Natural killer cell (primary cell): ENCODE results near the gene DHRS7B. TPM values are rescaled to one million over a fixed set of nuclear protein-coding genes. Genes with fewer than 3 reads are reported as not detected.
"Not testable (repeated sequence)": the region's sequence is repeated elsewhere in the genome, so short reads cannot be mapped to it uniquely, and the experiment has no call there.

Experiments
- ATAC-seq, 3 donors: fragments of 150-1000 bp in 2 of 3; fragments of 200-7000 bp in 1 of 3; cut with Tn5 transposase; 1 replicate in 1 of 3; 2 replicates in 2 of 3; pipeline ENCODE4 v1.10.0; 2021; ENCODE audit warnings: mild to moderate bottlenecking in 2 of 3, moderate library complexity in 2 of 3
- DNase-seq, 2 donors: peaks; one replicate each; pipeline versions ENCODE4 v3.0.0 to v3.0.0-alpha.2; 2013 to 2021; ENCODE audit warnings: mixed read lengths in 1 of 2
- H3K27ac ChIP-seq: one replicate; pipeline ENCODE4 v1.5.1; 2013; ENCODE audit warnings: mild to moderate bottlenecking, low read length
- H3K27me3 ChIP-seq: one replicate; pipeline ENCODE4 v1.6.1; 2013; ENCODE audit warnings: low read length; ENCODE audit not compliant: control insufficient read depth, insufficient read depth
- H3K36me3 ChIP-seq: one replicate; pipeline ENCODE4 v1.6.1; 2013; ENCODE audit warnings: low read length; ENCODE audit not compliant: control insufficient read depth, insufficient read depth
- H3K4me1 ChIP-seq: one replicate; pipeline ENCODE4 v1.6.1; 2013; ENCODE audit warnings: low read length; ENCODE audit not compliant: control insufficient read depth, insufficient read depth
- H3K4me3 ChIP-seq: one replicate; pipeline ENCODE4 v1.5.1; 2013; ENCODE audit warnings: low read length
- H3K9me3 ChIP-seq: one replicate; pipeline ENCODE4 v1.6.1; 2013; ENCODE audit warnings: low read length; ENCODE audit not compliant: control insufficient read depth, insufficient read depth
- H3K27ac Mint-ChIP-seq, 2 donors: one replicate each; pipeline ENCODE4 v1.8.0; 2022; ENCODE audit warnings: mild to moderate bottlenecking in 2 of 2, mixed read lengths in 2 of 2, moderate library complexity in 1 of 2
- H3K27me3 Mint-ChIP-seq, 2 donors: one replicate each; pipeline ENCODE4 v1.8.0; 2022; ENCODE audit warnings: low read depth in 2 of 2, mixed read lengths in 2 of 2
- H3K36me3 Mint-ChIP-seq: one replicate; pipeline ENCODE4 v1.8.0; 2022; ENCODE audit warnings: mixed read lengths
- H3K4me1 Mint-ChIP-seq, 2 donors: one replicate each; pipeline ENCODE4 v1.8.0; 2022; ENCODE audit warnings: mixed read lengths in 2 of 2
- H3K4me3 Mint-ChIP-seq: one replicate; pipeline ENCODE4 v1.8.0; 2022; ENCODE audit warnings: mild to moderate bottlenecking, moderate library complexity, mixed read lengths
- H3K9me3 Mint-ChIP-seq, 2 donors: one replicate each; pipeline ENCODE4 v1.8.0; 2022; ENCODE audit warnings: mixed read lengths in 2 of 2
- CTCF ChIP-seq: fragments of 200-600 bp; IDR thresholded peaks from one replicate; pipeline ENCODE4 v1.8.0; 2022; ENCODE audit warnings: antibody characterized with exemption
- WGBS: methylation state at CpG from one replicate; pipeline ENCODE4 v1.1.7; 2013; ENCODE audit warnings: missing lambda C conversion rate; ENCODE audit not compliant: insufficient coverage; 5-methylcytosine and 5-hydroxymethylcytosine counted together
- intact Hi-C: fragments of 100-400 bp; cut with micrococcal nuclease; formaldehyde crosslinking; loops from one replicate; pipeline ENCODE4 v1.14.2; 2022
- total RNA-seq, 4 donors: library from RNA; stranded (reverse); fragments of 120-200 nt in 1 of 4; gene quantifications; one replicate each; pipeline versions ENCODE4 v1.2.3 to v1.2.4, GENCODE V29; 2013 to 2022

The DHRS7B gene
- total RNA-seq, 3 donors from 2014 or later (not counting 1 experiment from before 2014, with no cell fraction given): 10.3 to 13.4 (median 11.5) TPM

GRCh38 chr17:21105064-21105894 lies 21.5 kb upstream of the DHRS7B start:
- Mint-ChIP-seq H3K27me3 (peaks cover 0 to 3% of the 10 kb centered on the region in 2 donors), H3K36me3 (no peaks in the 10 kb centered on the region)
- ATAC-seq: no peak

GRCh38 chr17:21106316-21106715 lies 20.4 kb upstream of the DHRS7B start:
- Histone ChIP-seq H3K27ac (no peak overlapping the region), H3K4me1 (no peaks in the 10 kb centered on the region), H3K4me3 (no peak overlapping the region), H3K27me3 (no peaks in the 10 kb centered on the region), H3K36me3 (no peaks in the 10 kb centered on the region), H3K9me3 (no peaks in the 10 kb centered on the region)
- WGBS: 97% methylated on average over 3 of the region's 3 CpGs
- intact Hi-C loops: no loop called here
- ATAC-seq (no peak), DNase-seq (no peak)
- Mint-ChIP-seq H3K27me3 (peaks cover 0 to 3% of the 10 kb centered on the region in 2 donors), H3K4me1 (no peaks in the 10 kb centered on the region), H3K27ac (no peak overlapping the region), H3K4me3 (no peak overlapping the region), H3K9me3 (no peaks in the 10 kb centered on the region), H3K36me3 (no peaks in the 10 kb centered on the region)
- no peak for TF ChIP-seq CTCF

More at GRCh38 chr17:21105064-21105894, 21.5 kb upstream of the DHRS7B start:
- no peak overlapping the region for H3K4me3 Mint-ChIP-seq
- WGBS: 87% methylated on average over 5 of the region's 5 CpGs
- Histone ChIP-seq H3K4me1 (no peaks in the 10 kb centered on the region), H3K27me3 (no peaks in the 10 kb centered on the region), H3K9me3 (no peaks in the 10 kb centered on the region), H3K27ac (no peak overlapping the region), H3K4me3 (no peak overlapping the region), H3K36me3 (no peaks in the 10 kb centered on the region)
- no peaks in the 10 kb centered on the region for H3K4me1 Mint-ChIP-seq
- H3K27ac Mint-ChIP-seq: no peak overlapping the region
- intact Hi-C loops: no loop called here
- H3K9me3 Mint-ChIP-seq: no peaks in the 10 kb centered on the region
- no peak for TF ChIP-seq CTCF
- DNase-seq: no peak

- H3K4me1 ChIP-seq, H3K4me3 ChIP-seq, H3K27ac ChIP-seq, intact Hi-C loops, H3K27me3 ChIP-seq, H3K27me3 Mint-ChIP-seq, H3K27ac Mint-ChIP-seq, H3K36me3 ChIP-seq, H3K9me3 Mint-ChIP-seq, H3K9me3 ChIP-seq, ATAC-seq, H3K36me3 Mint-ChIP-seq, H3K4me3 Mint-ChIP-seq, DNase-seq, H3K4me1 Mint-ChIP-seq: not testable (repeated sequence)
- WGBS: 96% methylated on average over 7 of the region's 7 CpGs
Measured at GRCh38 chr17:21107067-21107650, 19.6 kb upstream of the DHRS7B start.

- Histone ChIP-seq H3K4me1 (no peaks in the 10 kb centered on the region), H3K9me3 (no peaks in the 10 kb centered on the region), H3K27ac (no peak overlapping the region), H3K4me3 (no peak overlapping the region), H3K27me3 (no peaks in the 10 kb centered on the region), H3K36me3 (no peaks in the 10 kb centered on the region)
- TF ChIP-seq CTCF: no peak
- H3K27ac Mint-ChIP-seq: no peak overlapping the region
- peaks cover 0 to 3% of the 10 kb centered on the region in 2 donors for H3K27me3 Mint-ChIP-seq
- no peak overlapping the region for H3K4me3 Mint-ChIP-seq
- intact Hi-C loops: no loop called here
- no peaks in the 10 kb centered on the region for H3K4me1 Mint-ChIP-seq
- H3K36me3 Mint-ChIP-seq: no peaks in the 10 kb centered on the region
- ATAC-seq (no peak), DNase-seq (no peak)
- WGBS: 95% methylated on average over 3 of the region's 3 CpGs
- H3K9me3 Mint-ChIP-seq: no peaks in the 10 kb centered on the region
Measured at GRCh38 chr17:21108651-21109050, 18.1 kb upstream of the DHRS7B start.
